Regular cardiac myocyte (primary cell): ENCODE measurements around the gene PCDHGA11. TPM values are rescaled to one million over a fixed set of nuclear protein-coding genes. Genes with fewer than 3 reads are reported as not detected.

Experiments
- total RNA-seq: library from RNA; depleted of rRNA; stranded (reverse); fragments of >200 nt; gene quantifications from 2 replicates; pipeline ENCODE4 v1.2.3, GENCODE V29; 2014

The PCDHGA11 gene
- 3.1 and 4.5 TPM in 2 replicates for total RNA-seq

GRCh38 chr5:141420855-141421488 is at the start of gene PCDHGA11:
PCDHGA11 (plus strand) TSS chr5:141421051; CDS start chr5:141421228, 177 bp downstream.

GRCh38 chr5:141373673-141374317 is 47.1 kb upstream of the PCDHGA11 start, which contains the start of gene PCDHGA6:
PCDHGA6 (plus strand) TSS chr5:141373891; CDS start chr5:141374084, 193 bp downstream.

GRCh38 chr5:141382469-141383294 is 38.2 kb upstream of the PCDHGA11 start, which contains the start of gene PCDHGA7:
PCDHGA7 (plus strand) TSS chr5:141382742; CDS start chr5:141382900, 158 bp downstream.

GRCh38 chr5:141387557-141388311 is 33.1 kb upstream of the PCDHGA11 start, which contains the start of gene PCDHGB4:
PCDHGB4 (plus strand) TSS chr5:141387698; CDS start chr5:141387885, 187 bp downstream.

GRCh38 chr5:141392429-141393198 is 28.2 kb upstream of the PCDHGA11 start, which contains the start of gene PCDHGA8:
PCDHGA8 (plus strand) TSS chr5:141392633; CDS start chr5:141392814, 181 bp downstream.

GRCh38 chr5:141397756-141398551 is 22.9 kb upstream of the PCDHGA11 start, which contains the start of gene PCDHGB5:
PCDHGB5 (plus strand) TSS chr5:141397947; CDS start chr5:141398128, 181 bp downstream.

GRCh38 chr5:141402553-141403243 is 18.2 kb upstream of the PCDHGA11 start, which contains the start of gene PCDHGA9:
PCDHGA9 (plus strand) TSS chr5:141402778; CDS start chr5:141402953, 175 bp downstream.

GRCh38 chr5:141407790-141408505 is 12.9 kb upstream of the PCDHGA11 start, which contains the start of gene PCDHGB6:
PCDHGB6 (plus strand) TSS chr5:141408021; CDS start chr5:141408203, 182 bp downstream.

GRCh38 chr5:141412854-141413539 is 7.9 kb upstream of the PCDHGA11 start, which contains the start of gene PCDHGA10:
PCDHGA10 (plus strand) TSS chr5:141412987; CDS start chr5:141413176, 189 bp downstream.

GRCh38 chr5:141417494-141418172 is 3.2 kb upstream of the PCDHGA11 start, which contains the start of gene PCDHGB7:
PCDHGB7 (plus strand) TSS chr5:141417677; CDS start chr5:141417860, 183 bp downstream.

GRCh38 chr5:141430332-141431113 is 9.7 kb downstream of the PCDHGA11 start, which contains the start of gene PCDHGA12:
PCDHGA12 (plus strand) TSS chr5:141430507; CDS start chr5:141430760, 253 bp downstream.

Other genes starting within 250 kb of the PCDHGA11 start
- gene PCDHB7, start 248.4 kb upstream of the PCDHGA11 start, total RNA-seq: 0.19 and 1.1 TPM in 2 replicates
- gene PCDHB8, start 243.3 kb upstream of the PCDHGA11 start, total RNA-seq: under 0.01 and 1.4 TPM in 2 replicates
- 0.19 and 1.7 TPM in 2 replicates for gene PCDHB16, start 238.7 kb upstream of the PCDHGA11 start, total RNA-seq
- under 0.01 and 0.56 TPM in 2 replicates for gene PCDHB9, start 233.9 kb upstream of the PCDHGA11 start, total RNA-seq
- gene PCDHB10, start 228.7 kb upstream of the PCDHGA11 start, total RNA-seq: 0.19 and 1.7 TPM in 2 replicates
- 0.19 and 0.85 TPM in 2 replicates for gene PCDHB11, start 221.4 kb upstream of the PCDHGA11 start, total RNA-seq
- under 0.01 and 0.28 TPM in 2 replicates for gene PCDHB12, start 212.3 kb upstream of the PCDHGA11 start, total RNA-seq
- 0.19 and 1.1 TPM in 2 replicates for gene PCDHB13, start 207.1 kb upstream of the PCDHGA11 start, total RNA-seq
- gene PCDHB14, start 197.7 kb upstream of the PCDHGA11 start, total RNA-seq: 0.58 and 2.5 TPM in 2 replicates
- gene PCDHB15, start 175.7 kb upstream of the PCDHGA11 start, total RNA-seq: 0.38 and 1.4 TPM in 2 replicates
- gene SLC25A2, start 117.0 kb upstream of the PCDHGA11 start, total RNA-seq: under 0.01 and 0.19 TPM in 2 replicates
- 90.2 and 102 TPM in 2 replicates for gene TAF7, start 100.3 kb upstream of the PCDHGA11 start, total RNA-seq
- 0.38 and 1.4 TPM in 2 replicates for gene PCDHGA1, start 90.5 kb upstream of the PCDHGA11 start, total RNA-seq
- 1.5 and 3.1 TPM in 2 replicates for gene PCDHGA2, start 82.3 kb upstream of the PCDHGA11 start, total RNA-seq
- gene PCDHGA3, start 77.2 kb upstream of the PCDHGA11 start, total RNA-seq: 0.38 and 1.7 TPM in 2 replicates
- gene PCDHGB1, start 71.0 kb upstream of the PCDHGA11 start, total RNA-seq: 0.38 and 3.1 TPM in 2 replicates
- 2.9 and 8.2 TPM in 2 replicates for gene PCDHGA4, start 66.0 kb upstream of the PCDHGA11 start, total RNA-seq
- gene PCDHGB2, start 61.1 kb upstream of the PCDHGA11 start, total RNA-seq: 1.2 and 2.5 TPM in 2 replicates
- 0.58 and 1.1 TPM in 2 replicates for gene PCDHGA5, start 56.9 kb upstream of the PCDHGA11 start, total RNA-seq
- gene PCDHGB3, start 50.8 kb upstream of the PCDHGA11 start, total RNA-seq: 1.9 and 4.5 TPM in 2 replicates
- 1.5 and 3.1 TPM in 2 replicates for gene PCDHGA6, start 47.2 kb upstream of the PCDHGA11 start, total RNA-seq
- 1.5 and 3.7 TPM in 2 replicates for gene PCDHGA7, start 38.3 kb upstream of the PCDHGA11 start, total RNA-seq
- gene PCDHGB4, start 33.4 kb upstream of the PCDHGA11 start, total RNA-seq: 9.6 and 22.0 TPM in 2 replicates
- 1.3 and 2.8 TPM in 2 replicates for gene PCDHGA8, start 28.4 kb upstream of the PCDHGA11 start, total RNA-seq
- gene PCDHGB5, start 23.1 kb upstream of the PCDHGA11 start, total RNA-seq: 17.8 and 21.4 TPM in 2 replicates
- 2.1 and 3.1 TPM in 2 replicates for gene PCDHGA9, start 18.3 kb upstream of the PCDHGA11 start, total RNA-seq
- 0.96 and 2.5 TPM in 2 replicates for gene PCDHGB6, start 13.0 kb upstream of the PCDHGA11 start, total RNA-seq
- gene PCDHGA10, start 8.1 kb upstream of the PCDHGA11 start, total RNA-seq: 1.2 and 3.4 TPM in 2 replicates
- gene PCDHGB7, start 3.4 kb upstream of the PCDHGA11 start, total RNA-seq: 1.9 and 4.5 TPM in 2 replicates
- gene PCDHGA12, start 9.5 kb downstream of the PCDHGA11 start, total RNA-seq: 6.7 and 14.7 TPM in 2 replicates
- gene PCDHGC3, start 54.9 kb downstream of the PCDHGA11 start, total RNA-seq: 24.7 and 31.0 TPM in 2 replicates
- 0.77 and 1.1 TPM in 2 replicates for gene PCDHGC4, start 64.0 kb downstream of the PCDHGA11 start, total RNA-seq
- 1.7 and 2.0 TPM in 2 replicates for gene PCDHGC5, start 68.0 kb downstream of the PCDHGA11 start, total RNA-seq
- gene DIAPH1, start 197.9 kb downstream of the PCDHGA11 start, total RNA-seq: 16.1 and 41.4 TPM in 2 replicates
- 43.1 and 49.1 TPM in 2 replicates for gene HDAC3, start 215.8 kb downstream of the PCDHGA11 start, total RNA-seq
- gene RELL2, start 215.9 kb downstream of the PCDHGA11 start, total RNA-seq: 2.7 and 3.7 TPM in 2 replicates
- 18.6 and 40.3 TPM in 2 replicates for gene FCHSD1, start 230.4 kb downstream of the PCDHGA11 start, total RNA-seq